Activated CD4-positive, alpha-beta T cell treated with anti-CD3 and anti-CD28 coated beads, Interleukin-2, amount 50 U/mL, for 4 hours (primary cell): ENCODE data around the gene ACSL6.

Source experiments
- DNase-seq, 2 experiments: peaks; one replicate each; pipeline ENCODE4 v3.0.0-alpha.2; 2020

Gene ACSL6

GRCh38 chr5:132044207-132044606 lies 32.7 kb upstream of the ACSL6 start:
- no peak for DNase-seq

DNA sequence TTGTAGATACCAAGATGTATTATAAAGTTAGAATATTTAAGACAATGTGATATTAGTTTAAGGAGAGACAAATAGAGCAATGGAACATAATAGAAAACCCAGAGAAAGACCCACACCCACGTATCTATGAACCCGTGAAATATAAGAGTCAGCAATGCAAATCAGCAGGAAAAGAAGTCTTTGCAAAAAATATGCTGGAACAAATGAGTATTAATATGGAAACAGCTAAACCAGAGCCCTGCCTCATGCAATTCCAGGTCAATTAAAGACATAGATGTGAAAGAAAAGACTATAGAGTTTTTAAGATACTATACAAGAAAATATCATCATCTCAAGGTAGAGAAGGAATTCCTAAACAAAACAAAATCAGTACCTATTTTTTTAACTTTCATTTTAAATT lies 25.9 kb upstream of the ACSL6 start:
- DNase-seq, result no peak

GRCh38 chr5:132033122-132033521 lies 21.7 kb upstream of the ACSL6 start:
- DNase-seq, result no peak

- no peak for DNase-seq
These were observed 20.7 kb upstream of the ACSL6 start for GRCh38 chr5:132032196-132032595.

DNA sequence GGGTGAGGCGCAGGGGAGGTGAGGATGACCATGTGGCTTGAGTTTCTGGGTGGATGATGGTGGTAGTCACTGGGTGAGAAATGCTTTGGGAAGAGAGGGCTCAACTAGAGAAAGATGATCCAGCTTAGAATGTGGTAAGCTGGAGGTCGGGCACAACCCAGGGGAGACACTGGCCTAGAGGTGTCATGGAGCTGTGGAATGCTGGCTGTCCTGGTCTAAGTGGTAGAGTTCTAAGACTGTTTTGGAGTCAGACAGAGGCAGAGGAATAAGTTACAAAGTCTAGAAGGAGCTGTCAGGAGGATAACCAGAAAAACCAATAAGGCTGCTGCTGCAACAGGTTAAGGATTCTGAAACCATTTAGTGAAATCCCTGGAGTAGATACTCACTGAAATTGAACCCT lies 19.2 kb upstream of the ACSL6 start:
- DNase-seq, result no peak

DNA sequence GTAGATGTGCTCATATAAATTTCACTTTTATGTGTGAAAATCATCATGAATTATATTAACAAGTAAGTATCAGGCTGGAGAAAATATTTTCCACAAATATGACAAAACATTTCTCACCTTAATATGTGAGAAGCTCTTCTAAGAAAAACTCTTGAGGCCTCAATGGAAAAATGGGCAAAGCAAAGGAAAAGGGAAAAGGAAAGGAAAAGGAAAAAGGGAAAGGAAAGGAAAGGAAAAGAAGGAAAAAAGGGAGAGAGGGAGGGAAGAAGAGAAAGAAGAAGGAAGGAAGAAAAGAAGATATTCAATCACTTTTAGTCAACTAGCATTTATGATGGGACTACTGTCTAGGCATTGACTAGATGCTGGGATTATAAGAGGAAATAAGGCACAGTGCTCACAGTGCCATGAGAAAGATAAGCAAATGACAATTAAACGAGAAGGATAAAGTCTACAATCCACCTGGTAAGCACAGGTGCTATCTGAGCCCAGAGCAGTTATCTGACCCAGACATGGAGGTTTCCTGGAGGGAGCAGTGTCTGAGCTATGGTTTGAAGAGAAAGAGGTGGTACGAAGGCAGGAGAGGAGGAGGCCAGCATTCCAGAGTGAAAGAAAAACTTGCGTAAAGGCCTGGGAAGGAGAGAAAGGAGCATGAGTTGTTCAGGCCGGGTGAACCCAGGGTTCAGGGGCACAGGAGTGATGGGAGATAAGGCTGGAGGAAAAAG lies 18.3 kb upstream of the ACSL6 start:
- no peak for DNase-seq

GRCh38 chr5:132027027-132027426 lies 15.6 kb upstream of the ACSL6 start:
- no peak for DNase-seq

DNA sequence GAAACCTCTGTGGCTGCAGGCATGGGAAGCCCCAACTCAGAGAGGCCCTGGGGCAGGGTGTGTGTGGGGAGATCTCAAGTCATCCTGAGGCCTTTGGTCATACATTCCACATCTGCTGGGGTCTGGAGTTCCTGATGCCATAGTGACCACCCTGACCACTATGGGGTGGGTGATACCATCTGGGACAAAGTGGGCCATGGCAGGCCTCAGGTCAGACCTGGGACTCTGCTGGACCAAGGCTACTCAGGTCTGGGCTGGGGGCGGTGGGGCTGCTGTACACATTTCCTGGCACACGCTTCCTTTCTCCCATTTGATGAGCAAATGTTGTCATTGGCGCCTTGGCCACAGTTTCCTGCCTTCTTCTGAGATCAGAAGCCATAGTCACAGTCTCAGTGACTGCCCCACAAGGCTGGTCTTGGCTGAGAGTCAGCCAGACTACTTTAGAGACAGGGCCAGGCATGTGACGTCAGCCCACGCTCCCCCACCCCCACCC lies 15.1 kb upstream of the ACSL6 start:
- no peak for DNase-seq

DNA sequence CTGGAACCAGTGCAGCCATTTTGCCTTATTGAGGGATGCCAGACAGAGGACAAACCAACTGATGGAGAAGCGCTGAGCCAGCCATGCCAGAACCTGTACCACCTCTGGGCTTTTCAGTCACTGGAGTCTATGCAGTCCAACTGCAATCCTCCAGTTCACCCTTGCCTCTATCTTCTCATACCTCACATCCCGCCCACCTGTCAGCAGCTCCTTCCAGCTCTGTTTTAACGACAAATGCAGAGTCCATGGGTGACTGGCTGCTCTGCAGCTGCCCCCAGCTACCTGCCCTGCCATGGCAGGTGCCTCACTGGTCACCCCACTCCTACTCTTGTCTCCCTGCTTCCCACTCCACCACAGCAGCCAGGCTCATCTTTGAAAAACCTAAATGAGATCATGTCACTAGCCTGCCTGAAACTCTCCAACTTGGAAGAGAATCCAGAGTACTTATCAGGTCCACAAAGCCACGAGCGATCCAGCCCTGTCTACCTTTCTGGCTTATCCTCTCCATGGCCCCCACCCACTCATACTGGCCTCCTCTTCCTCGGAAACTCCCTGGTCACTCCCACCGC lies 14.0 kb upstream of the ACSL6 start:
- no peak for DNase-seq

DNA sequence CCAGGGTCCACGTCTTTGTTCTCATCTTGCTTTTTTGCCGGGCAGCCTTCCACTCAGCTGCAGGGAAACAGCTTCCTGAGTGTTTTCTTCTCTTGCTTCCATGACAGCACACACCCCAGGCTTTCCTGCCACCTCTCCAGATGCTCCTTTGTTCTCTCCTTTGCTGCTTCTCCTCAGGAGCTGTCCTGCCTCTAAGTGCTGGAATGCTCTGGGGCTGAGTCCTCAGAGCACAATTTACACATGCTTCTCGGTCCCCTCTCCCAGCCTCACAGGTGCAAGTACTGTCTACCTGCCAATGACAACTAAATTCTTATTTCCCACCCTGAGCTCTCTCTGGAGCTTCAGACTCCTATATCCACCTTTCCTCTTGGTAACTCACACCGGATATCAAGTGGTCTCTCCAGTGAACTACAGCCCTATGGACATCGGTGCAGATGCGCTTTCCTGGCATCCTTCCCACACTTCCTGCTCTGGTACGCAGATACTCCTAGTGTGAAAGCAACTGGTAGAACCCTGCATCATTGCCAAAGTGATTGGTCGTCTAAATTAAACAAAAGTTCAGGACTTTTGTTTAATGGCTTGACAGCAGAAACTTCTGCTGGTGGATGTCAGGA lies 13.4 kb upstream of the ACSL6 start:
- DNase-seq, result no peak

DNA sequence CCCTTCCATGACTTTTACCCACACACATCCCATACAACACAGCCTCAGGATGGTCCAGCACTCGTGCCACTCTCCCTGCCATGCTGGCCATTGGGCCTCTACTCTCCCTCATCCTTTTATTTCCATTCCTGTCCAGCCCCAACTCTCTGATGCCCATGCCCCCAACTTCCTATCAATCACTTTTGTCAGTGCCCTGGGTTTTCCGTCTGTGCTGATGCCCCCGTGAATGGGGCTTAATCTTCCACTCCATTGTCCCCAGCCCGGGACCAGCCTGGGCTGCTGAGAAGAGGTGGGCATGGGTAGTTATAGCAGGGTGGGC lies 12.6 kb upstream of the ACSL6 start:
- DNase-seq, result no peak

- DNase-seq, result no peak
These were observed 12.0 kb upstream of the ACSL6 start for GRCh38 chr5:132023258-132024116.

GRCh38 chr5:132022737-132023136 lies 11.3 kb upstream of the ACSL6 start:
- peak in 1 of 2 experiments; percentile 39 for DNase-seq

DNA sequence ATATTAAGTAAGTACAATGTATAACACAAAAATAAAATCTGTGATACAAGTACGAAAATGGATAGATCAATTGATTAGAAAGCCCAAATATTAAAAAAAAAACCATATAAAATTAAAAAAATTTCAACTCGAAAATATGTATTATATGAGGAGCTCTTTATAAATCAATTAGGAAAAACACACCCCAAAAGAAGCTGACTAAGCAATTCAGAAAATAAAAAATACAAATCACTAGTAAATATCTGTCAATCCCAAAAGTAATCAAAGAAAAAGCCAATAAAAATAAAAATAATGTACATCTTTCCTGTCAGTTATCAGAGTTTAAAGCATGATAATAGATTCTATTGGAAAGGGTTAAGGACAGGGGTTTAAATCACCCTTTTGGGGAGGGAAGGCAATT lies 10.2 kb upstream of the ACSL6 start:
- no peak for DNase-seq

DNA sequence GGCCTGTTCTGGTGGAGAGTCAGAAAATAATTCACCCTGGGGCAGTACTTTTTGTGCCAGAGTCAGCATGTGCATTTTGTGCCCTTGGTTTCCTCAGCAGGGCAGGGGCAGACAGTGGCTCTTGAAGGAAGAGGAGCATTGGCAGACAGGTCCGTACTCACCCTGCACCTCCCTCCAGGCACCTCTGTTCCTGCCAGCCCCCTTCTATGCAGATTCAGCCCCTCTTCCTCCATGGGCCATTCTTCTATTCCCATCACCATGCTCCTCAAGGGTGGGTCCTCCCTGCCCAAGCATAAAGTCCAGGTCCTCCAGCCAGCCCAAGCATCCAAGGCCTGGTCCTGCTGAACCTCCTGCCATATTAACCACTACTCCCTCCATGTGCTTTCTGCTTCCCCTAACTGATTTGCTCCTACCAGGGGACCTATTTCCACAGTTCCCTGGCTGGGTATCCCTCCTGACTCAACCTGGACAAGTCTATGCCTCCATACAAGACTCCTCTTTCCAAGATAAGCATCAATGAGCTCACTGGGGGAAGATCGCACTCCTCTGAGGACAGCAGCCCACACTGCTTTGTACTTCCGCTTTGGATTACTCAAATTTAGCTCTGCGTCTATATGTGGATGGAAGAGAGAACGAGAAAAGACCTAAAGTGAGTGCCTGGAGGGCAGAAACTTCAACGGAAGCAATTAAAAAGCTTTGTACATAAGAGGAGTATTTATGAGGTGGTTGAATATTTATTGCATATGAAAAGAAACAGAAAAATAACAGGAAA lies 9.3 kb upstream of the ACSL6 start:
- DNase-seq, result no peak

GRCh38 chr5:132019857-132020555 lies 8.5 kb upstream of the ACSL6 start:
- DNase-seq, result peak; percentile 57 to 68

DNA sequence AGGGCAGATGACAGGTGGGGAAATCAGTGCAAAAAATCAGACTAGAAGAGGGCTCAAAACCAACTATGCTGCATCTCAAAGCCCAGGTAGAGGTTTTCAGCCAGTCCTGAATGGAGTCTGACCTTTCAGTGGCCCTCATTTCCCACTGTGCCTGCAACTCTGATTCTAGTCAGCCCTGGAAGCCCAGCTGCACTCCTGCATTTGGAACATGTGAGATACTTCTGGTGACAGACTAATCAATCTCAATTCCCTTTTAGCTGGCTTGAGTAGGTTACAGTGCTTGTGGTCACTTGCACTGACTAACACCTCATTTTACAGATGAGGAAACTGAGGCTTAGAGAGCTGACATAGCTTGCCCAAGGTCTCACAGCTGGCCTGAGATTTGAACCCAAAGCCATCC lies 7.9 kb upstream of the ACSL6 start:
- no peak for DNase-seq

- no peak for DNase-seq
These were observed 6.5 kb upstream of the ACSL6 start for GRCh38 chr5:132017738-132018625.

- no peak for DNase-seq
These were observed 5.9 kb upstream of the ACSL6 start for GRCh38 chr5:132017316-132017715.

GRCh38 chr5:132016721-132017250 lies 5.3 kb upstream of the ACSL6 start:
- DNase-seq, result no peak

- DNase-seq, result no peak
These were observed 2.3 kb upstream of the ACSL6 start for GRCh38 chr5:132013711-132014110.
